GM08714 (cell line): Measurements from ENCODE around the gene FBXO24.

ENCODE experiments used
- H3K4me3 ChIP-seq: fragments of 200-500 bp; sonication (Bioruptor generic); 2 replicates; pipeline ENCODE4 v1.5.1; 2014; ENCODE audit warnings: mild to moderate bottlenecking, low read length, inconsistent platforms
- ZNF274 ChIP-seq: IDR thresholded peaks from 2 replicates; pipeline ENCODE4 v1.6.1; 2012; ENCODE audit warnings: mild to moderate bottlenecking, low read depth, low read length

FBXO24 gene

DNA sequence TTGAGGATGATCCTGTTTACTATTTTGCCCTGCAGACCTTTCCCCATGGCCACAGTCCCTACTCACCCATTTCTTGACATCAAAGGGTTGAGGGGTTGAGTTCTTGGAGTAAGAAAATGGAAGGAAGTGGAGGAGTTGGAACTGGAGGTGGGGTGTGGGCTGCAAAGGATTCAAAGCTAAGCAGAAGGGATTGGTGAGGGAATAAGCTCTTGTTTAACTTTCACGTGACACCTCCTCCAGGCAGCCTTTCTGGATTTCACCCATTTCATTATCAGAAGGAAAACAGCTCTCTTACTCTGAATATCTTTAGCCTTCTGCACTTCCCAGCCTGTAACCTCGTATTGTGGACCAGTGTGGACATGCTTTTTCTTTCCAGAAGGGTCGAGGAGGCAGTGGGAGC, 39.9 kb downstream of the FBXO24 start:
- TF ChIP-seq ZNF274, result no peak
- no peak overlapping the region for H3K4me3 ChIP-seq

DNA sequence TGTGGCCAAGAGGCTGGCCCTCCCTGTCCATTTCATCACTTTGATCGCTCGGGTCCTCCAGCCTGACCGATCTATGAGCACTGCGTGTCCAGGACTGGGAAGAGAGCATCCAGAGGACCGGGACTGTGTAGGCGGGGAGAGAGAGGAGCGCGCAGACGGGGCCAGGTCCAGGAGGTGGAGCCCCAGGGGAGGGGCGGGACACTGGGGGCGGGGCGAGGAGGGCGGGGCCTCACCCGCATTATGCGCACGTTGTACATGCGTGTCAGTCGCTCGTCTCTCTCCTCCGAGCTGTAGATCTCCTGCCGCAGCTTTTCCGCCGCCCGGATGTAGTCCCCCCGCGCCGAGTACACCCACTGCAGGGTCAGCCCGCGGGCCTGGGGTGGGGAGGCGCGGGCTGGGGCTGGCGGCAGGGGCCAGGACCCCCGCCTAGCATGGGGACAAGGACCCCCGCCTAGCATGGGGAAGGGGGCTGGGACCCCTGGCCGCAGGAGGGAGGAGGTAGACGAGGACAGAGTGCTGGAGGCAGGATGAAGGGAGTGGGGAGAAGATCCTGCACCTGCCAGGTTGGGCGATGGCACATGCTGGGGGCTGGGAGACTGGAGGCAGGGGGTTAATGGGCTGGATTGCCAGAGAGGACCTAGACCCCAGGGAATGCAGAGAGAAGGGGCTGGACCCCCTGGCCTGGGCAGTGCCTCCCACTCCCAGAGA, 40.6 kb downstream of the FBXO24 start:
- no peak overlapping the region for H3K4me3 ChIP-seq
- no peak for TF ChIP-seq ZNF274

DNA sequence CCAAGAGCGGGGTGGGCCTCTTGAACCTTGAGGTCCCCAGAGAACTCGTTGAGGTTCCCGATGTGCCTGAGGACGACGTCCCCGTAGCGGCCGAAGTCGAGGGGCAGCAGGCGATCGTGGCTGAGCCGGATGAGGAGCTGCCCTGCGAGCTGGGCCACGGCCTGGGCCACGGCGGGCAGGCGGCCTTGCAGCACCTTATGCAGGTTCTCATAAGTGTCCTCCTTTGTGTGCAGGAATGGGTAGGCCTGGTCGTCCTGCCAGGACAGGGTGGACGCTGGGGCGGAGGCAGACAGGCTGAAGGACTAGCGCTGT, 41.1 kb downstream of the FBXO24 start:
- H3K4me3 ChIP-seq, result no peak overlapping the region
- TF ChIP-seq ZNF274, result no peak

DNA sequence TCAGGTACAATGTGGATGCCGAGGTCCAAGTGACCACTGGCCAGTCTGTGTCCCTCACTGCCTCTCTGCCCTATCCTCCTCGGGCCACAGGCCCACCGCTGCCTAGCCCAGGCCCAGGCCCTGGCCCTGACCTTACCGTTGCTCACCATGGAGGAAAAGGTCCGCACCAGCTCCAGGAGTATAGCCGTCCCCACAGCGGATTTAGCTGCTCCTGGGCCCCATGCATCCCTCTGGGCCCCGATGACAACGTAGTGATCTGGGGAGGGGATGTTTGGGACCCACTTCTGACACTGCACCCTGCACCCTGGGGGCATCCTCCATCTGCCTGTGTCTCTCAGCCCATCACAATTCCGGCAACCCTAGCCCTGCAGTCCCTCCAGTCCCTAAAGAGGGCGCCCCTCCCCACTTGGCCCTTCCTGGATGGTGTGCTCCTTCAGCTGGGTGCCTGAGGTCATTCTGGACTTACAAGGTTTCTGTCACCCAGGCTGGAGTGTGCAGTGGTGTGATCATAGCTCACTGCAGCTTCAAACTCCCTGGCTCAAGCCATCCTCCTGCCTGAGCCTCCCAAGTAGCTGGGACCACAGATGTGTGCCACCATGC, 43.1 kb downstream of the FBXO24 start:
- H3K4me3 ChIP-seq, result no peak overlapping the region
- TF ChIP-seq ZNF274, result no peak

DNA sequence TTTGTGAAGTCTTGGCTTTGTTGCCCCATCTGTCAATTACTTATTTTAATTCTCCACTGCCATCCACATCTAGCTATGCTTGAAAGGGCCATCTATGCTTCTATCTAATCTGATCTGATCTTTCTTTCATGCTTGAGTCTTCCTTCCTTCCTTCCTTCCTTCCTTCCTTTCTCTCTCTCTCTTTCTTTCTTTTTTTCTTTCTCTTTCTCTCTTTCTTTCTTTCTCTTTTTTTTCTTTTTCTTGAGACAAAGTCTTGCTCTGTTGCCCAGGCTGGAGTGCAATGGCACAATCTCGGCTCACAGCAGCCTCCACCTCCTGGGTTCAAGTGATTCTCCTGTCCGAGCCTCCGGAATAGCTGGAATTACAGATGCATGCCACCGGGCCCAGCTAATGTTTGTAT, 43.9 kb downstream of the FBXO24 start:
- TF ChIP-seq ZNF274, result no peak
- H3K4me3 ChIP-seq, result no peak overlapping the region

DNA sequence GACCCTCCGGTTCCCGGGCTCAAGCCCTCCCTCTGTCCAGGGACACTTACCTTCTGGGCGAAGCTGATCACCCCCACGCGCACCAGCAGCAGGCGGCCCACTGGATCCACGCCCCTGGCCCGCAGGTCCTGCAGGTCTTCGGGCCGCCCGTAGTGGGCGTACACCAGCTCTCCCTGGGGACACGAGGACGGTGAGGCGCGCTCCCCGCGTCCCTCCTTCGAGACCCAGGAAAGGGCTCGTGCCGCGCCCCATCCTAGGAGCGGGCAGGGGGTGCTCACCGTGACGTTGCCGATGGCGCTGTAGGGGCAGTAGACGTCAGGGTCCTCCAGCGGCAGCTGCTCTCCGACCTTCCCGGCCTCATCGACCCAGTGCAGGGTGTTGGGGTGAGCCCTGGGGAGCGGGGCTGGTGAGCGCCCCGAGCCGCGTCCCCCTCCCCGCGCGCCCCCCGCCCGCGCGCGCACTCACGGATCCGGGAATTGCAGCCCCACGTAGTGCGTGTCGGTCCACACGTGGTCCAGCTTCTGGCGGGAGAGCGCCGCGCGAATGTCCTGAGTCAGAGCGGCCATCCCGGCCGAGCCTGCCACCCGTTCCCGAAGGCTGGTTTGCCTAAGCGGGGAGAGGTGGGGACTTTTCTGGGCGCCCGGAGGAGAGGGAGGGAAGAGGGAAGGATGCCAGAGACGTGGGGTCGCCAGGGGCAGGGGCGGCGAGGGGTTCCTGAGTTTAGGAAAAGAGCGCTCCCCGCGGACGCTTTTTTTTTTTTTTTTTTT, 47.0 kb downstream of the FBXO24 start:
- H3K4me3 ChIP-seq, result peak overlapping the region; percentile 14; the same call in 1 of the 2 replicates
- no peak for TF ChIP-seq ZNF274

DNA sequence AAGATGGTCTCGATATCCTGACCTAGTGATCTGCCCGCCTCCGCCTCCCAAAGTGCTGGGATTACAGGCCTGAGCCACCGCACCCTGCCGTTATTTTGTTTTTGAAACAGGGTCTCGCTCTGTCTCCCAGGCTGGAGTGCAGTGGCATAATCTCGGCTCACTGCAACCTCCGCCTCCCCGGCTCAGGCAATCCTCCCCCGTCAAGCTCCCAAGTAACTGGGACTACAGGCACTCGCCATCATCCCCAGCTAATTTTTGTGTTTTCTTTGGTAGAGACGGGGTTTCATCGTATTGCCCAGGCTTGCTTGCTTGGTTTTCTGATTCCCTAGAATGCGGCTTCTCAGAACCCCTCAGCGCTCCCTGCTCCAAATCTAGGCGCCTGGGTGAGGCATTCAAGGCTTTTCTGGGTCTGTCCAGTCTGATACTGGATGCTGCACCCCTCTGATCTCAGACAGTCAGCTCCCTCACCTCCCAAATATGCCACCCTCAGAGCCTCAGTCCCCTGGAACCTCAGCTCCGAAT, 53.9 kb downstream of the FBXO24 start:
- no peak for TF ChIP-seq ZNF274
- H3K4me3 ChIP-seq, result no peak overlapping the region

DNA sequence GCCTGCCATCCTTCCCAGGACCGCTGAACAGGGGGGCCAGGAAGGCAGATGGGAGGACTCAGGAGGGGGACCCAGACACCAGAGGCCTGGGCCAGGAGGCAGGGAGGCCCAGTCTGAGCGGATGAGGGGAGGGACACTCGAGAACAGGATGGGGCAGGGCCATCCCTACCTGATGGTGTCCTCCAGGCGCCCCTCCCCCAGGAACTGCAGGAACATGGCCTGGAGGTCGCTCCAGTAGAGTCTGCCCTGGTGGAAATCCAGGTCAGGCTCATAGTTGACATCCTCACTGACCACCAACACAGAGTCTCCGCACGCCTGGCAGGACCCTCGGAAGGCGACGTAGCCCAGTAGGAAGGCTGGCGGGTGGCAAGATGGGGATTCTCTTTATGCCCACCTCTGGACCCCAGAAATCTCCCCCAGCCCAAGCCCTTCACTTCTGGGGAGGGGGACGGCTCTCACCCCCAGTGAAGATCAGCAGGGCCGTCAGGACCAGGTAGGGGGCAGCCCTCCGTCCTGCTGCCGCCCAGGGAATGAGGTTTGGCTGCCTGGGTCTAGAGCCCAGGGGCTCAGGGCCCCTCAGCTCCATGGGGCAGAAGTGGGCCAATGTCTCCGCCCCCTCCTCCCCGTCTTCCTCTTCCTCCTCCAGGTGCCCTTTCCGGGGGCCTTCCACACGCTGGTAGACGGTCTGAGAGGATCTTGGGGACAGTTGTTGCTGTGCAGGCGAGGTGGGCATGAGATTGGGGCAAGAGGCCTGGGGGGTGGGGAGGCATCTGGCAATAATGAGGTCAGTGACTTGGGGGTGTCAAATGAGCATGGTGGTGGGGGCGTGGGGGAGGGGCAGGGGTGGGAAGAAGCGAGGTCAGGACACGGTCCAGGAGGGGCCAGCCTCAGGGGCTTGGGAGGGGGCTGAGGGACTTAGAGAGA, 54.7 kb downstream of the FBXO24 start:
- TF ChIP-seq ZNF274, result no peak
- no peak overlapping the region for H3K4me3 ChIP-seq

DNA sequence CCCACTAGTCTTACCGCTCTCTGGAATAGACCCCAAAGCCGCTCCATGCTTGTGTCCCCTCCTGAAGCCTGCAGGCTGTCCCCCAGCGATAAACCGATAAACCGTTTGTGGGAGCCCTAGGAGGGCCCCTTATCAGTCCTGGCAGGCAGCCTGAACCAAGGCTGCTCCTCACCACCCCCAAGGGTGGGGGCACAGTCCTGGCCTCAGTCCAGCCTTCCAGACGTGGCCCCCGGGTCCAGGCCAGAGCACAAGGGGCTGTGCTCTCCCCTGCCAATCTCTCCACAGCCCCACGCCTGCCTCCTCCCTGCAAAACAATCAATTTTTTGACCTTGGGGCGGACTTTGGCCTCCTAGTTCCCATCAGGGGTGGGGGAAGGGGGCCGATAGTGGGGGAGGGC, 55.3 kb downstream of the FBXO24 start, which contains the start of gene TFR2:
Gene TFR2 (minus strand): TSS at position 90 of the 397 bp plus-strand sequence. CDS start 43 bp downstream, at position 47.
- TF ChIP-seq ZNF274, result no peak
- no peak within 1 kb of the TSS for H3K4me3 ChIP-seq

DNA sequence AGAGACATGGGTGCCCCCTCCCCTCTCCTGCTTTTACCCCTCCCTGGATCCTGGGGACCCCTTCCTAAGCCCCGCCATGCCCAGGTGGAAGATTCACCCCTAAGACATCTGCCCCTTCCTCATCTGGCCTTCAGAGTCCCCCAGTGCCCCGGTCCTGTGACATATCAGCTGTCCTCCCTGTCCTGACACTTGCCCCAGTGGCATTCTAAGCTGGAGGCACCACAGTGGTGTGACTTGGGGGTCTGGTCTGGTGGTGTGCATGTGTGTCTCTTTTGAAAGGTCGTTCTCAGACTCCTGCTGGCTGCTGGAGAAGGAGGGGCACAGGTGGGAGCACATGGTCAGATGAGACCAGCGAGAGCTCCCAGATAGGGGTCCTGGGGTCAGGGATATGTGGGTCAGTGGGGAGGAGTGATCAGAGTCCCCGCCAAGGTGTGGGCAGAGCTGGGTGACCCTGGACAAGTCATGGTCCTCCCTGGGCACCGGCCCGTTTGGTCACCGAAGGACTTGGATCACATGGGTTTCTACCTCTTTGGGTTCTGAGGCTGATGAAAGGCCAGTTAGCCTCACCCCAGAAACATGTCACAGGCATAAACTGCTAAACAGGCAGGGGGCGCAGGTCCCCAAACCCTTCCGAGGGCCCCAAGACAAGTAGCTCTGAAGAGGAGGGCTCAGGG, 55.9 kb downstream of the FBXO24 start:
- H3K4me3 ChIP-seq, result no peak overlapping the region

DNA sequence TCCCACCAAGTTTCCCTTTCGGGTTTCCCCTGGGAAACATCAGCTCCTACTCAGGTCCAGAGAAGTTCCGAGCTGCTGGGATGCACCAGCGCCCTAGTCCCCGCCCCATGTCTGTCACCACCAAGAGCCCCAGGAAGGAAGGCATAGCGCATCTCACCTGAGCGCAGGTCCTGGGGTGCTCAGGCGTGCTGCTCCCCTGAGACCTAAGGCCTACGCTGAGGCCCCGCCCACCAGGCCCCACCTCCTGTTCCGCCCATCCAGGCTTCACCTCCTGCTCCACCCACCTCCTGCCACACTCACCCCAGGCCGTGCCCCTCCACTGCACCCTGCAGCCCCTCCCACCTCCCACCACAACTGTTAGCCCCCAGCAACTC, 56.4 kb downstream of the FBXO24 start:
- no peak overlapping the region for H3K4me3 ChIP-seq
- TF ChIP-seq ZNF274, result no peak

More for the DNA sequence above, 55.9 kb downstream of the FBXO24 start:
- TF ChIP-seq ZNF274, result no peak

DNA sequence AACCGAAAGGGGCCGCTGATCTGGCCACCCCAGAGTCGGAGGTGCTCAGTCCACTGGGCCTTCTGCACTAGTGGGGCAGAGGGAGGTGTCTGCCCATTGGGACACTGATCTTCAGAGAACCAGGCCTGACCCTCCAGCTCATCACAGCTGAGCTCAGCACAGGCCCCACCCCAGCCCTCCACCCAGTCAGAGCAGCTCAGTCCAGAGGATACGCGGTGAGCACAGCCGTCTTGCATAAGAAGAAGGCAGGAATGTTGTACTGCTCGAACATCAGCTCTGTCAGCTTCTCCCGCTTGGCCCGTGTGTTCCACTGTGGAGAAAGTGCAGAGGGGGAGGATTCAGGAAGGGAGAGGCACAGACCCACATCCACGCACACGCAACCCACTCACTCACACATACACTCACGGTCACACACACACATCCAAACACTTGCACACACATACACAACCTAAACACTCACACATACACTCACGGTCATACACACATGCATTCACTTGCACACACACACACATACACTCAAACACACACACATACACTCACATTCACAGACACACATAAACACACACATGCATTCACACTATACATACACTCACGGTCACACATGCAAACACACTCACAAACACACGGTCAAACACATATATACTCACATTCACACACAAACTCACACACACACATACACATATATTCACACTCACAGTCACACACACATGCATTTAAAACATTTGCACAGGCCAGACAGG, 63.9 kb downstream of the FBXO24 start:
- no peak for TF ChIP-seq ZNF274
- H3K4me3 ChIP-seq, result no peak overlapping the region
